Osteocyte (in vitro differentiated cells): ENCODE results near the gene FURIN. TPM values are rescaled to one million over a fixed set of nuclear protein-coding genes. Genes with fewer than 3 reads are reported as not detected.
A peak's percentile ranks its signal among the peaks of the same experiment; 100 is the strongest.

ENCODE experiments used
- DNase-seq: peaks from one replicate; pipeline ENCODE4 v3.0.0; 2021; ENCODE audit warnings: mixed read lengths; ENCODE audit not compliant: unreplicated experiment; ENCODE audit errors: extremely low spot score
- H3K27ac Mint-ChIP-seq: one replicate; pipeline ENCODE4 v1.8.0; 2021; ENCODE audit warnings: mild to moderate bottlenecking, mixed read lengths; ENCODE audit not compliant: unreplicated experiment
- H3K27me3 Mint-ChIP-seq: one replicate; pipeline ENCODE4 v1.8.0; 2021; ENCODE audit warnings: mixed read lengths; ENCODE audit not compliant: unreplicated experiment
- H3K36me3 Mint-ChIP-seq: one replicate; pipeline ENCODE4 v1.8.0; 2021; ENCODE audit warnings: mixed read lengths; ENCODE audit not compliant: unreplicated experiment
- H3K4me1 Mint-ChIP-seq: one replicate; pipeline ENCODE4 v1.8.0; 2021; ENCODE audit warnings: mixed read lengths; ENCODE audit not compliant: unreplicated experiment
- H3K4me3 Mint-ChIP-seq: one replicate; pipeline ENCODE4 v1.8.0; 2021; ENCODE audit warnings: mild to moderate bottlenecking, moderate library complexity, mixed read lengths; ENCODE audit not compliant: unreplicated experiment
- H3K9me3 Mint-ChIP-seq: one replicate; pipeline ENCODE4 v1.8.0; 2021; ENCODE audit warnings: mixed read lengths; ENCODE audit not compliant: unreplicated experiment
- CTCF ChIP-seq: fragments of 200-600 bp; sonication (generic); IDR thresholded peaks from 2 replicates; pipeline ENCODE4 v1.5.0; 2021; ENCODE audit warnings: antibody characterized with exemption, mild to moderate bottlenecking, moderate library complexity
- total RNA-seq: library from RNA; stranded (reverse); gene quantifications from 2 replicates; pipeline ENCODE4 v1.2.1, GENCODE V29; 2021

Gene FURIN
- total RNA-seq, 1 donor from 2014 or later = 96.2 TPM

- no peak for DNase-seq
- no peaks in the 10 kb centered on the region for H3K9me3 Mint-ChIP-seq
- H3K4me1 Mint-ChIP-seq = peaks cover 7% of the 10 kb centered on the region
- no peak overlapping the region for H3K27ac Mint-ChIP-seq
- no peaks in the 10 kb centered on the region for H3K36me3 Mint-ChIP-seq
- H3K27me3 Mint-ChIP-seq = no peaks in the 10 kb centered on the region
- H3K4me3 Mint-ChIP-seq = no peak overlapping the region
- TF ChIP-seq CTCF = no peak
Measured at GRCh38 chr15:90838544-90838943, 29.8 kb upstream of the FURIN start.

GRCh38 chr15:90839187-90840071 lies 29.0 kb upstream of the FURIN start:
- Mint-ChIP-seq H3K27me3 (no peaks in the 10 kb centered on the region), H3K27ac (no peak overlapping the region), H3K9me3 (no peaks in the 10 kb centered on the region), H3K4me1 (peaks cover 7% of the 10 kb centered on the region), H3K4me3 (no peak overlapping the region), H3K36me3 (no peaks in the 10 kb centered on the region)
- no peak for TF ChIP-seq CTCF
- DNase-seq = no peak

- TF ChIP-seq CTCF = no peak
- Mint-ChIP-seq H3K27me3 (no peaks in the 10 kb centered on the region), H3K4me3 (no peak overlapping the region), H3K36me3 (no peaks in the 10 kb centered on the region), H3K27ac (no peak overlapping the region), H3K4me1 (peaks cover 14% of the 10 kb centered on the region), H3K9me3 (no peaks in the 10 kb centered on the region)
- DNase-seq = no peak
Measured at GRCh38 chr15:90840157-90840855, 28.1 kb upstream of the FURIN start.

GRCh38 chr15:90840954-90841353 lies 27.4 kb upstream of the FURIN start:
- no peaks in the 10 kb centered on the region for H3K9me3 Mint-ChIP-seq
- H3K27ac Mint-ChIP-seq = no peak overlapping the region
- H3K36me3 Mint-ChIP-seq = no peaks in the 10 kb centered on the region
- no peak overlapping the region for H3K4me3 Mint-ChIP-seq
- no peaks in the 10 kb centered on the region for H3K27me3 Mint-ChIP-seq
- TF ChIP-seq CTCF = no peak
- peaks cover 16% of the 10 kb centered on the region for H3K4me1 Mint-ChIP-seq
- no peak for DNase-seq

DNA sequence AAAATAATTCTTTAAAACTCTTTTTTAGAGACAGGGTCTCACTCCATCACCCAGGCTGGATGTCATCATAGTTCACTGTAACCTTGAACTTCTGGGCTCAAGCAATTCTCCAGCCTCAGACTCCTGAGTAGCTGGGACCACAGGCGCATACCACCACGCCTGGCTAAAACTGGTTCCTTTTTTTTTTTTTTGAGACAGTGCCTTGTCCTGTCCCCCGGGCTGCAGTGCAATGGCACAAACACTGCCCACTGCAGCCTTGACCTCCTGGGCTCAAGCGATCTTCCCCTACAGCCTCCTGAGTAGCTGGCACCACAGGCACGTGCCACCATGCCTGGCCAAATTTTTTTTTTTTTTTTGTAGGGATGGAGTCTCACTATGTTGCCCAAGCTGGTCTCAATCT lies 23.7 kb upstream of the FURIN start:
- H3K4me3 Mint-ChIP-seq = no peak overlapping the region
- TF ChIP-seq CTCF = no peak
- peak overlapping the region; percentile 63 for H3K27ac Mint-ChIP-seq
- peaks cover 9% of the 10 kb centered on the region for H3K4me1 Mint-ChIP-seq
- H3K27me3 Mint-ChIP-seq = no peaks in the 10 kb centered on the region
- no peaks in the 10 kb centered on the region for H3K9me3 Mint-ChIP-seq
- no peak for DNase-seq
- H3K36me3 Mint-ChIP-seq = no peaks in the 10 kb centered on the region
